ENCODE results near the gene PCGF3. TPM values are rescaled to one million over a fixed set of nuclear protein-coding genes. Genes with fewer than 3 reads are reported as not detected.
"Not testable (repeated sequence)": the region's sequence is repeated elsewhere in the genome, so short reads cannot be mapped to it uniquely, and the experiment has no call there.

PCGF3 gene
- total and polyA plus RNA-seq, 12 donors, result 17.5 to 50.8 (median 21.9) TPM

DNA sequence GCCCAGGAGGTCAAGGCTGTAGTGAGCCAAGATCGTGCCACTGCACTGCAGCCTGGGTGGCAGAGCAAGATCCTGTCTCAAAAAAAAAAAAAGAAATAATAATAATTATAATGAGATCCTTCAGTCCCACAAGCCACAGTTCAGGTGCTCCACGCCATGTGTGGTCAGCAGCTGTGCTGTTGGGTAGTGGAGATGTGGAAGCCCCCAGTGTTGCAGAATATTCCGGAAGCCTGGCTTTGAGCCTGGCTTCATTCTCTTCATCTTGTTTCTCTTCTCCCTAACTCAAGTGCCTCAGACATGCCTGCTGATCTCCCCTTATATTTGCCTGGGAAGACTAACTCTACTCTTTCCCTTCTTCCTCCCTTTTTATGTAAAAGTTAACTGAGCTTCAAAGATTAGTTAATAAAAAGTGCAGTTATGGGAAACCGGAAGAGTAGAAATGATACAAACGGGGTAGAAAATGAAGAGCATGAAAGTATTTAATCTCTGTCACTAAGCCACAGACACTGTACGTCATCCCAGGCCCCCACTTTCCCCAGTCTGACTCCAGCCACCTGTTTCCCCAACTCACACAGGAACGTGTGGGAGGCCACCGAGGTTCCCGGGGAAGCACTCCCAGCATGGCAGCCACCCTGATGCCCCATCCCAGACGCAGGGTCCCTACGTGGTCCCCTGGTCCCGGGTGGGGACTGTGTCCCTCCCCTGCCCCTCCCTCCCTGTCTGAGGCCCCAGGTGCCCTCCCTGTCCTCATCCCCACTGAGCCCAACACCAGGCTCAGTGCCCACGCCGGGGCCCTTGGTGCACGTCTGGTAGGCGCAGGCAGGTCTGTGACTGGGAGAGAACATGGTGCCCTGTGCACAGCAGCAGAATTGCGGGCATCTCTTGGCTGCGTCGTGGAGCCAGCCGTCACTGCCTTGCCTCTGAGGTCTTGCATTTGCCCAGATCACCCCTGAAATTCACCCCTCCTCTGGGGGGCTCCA lies 24.0 kb downstream of the PCGF3 start:
- peaks cover 0 to 51% (median 22%) of the 10 kb centered on the region in 9 donors for H3K36me3 ChIP-seq
- H3K4me3 ChIP-seq, result no peak overlapping the region
- TF ChIP-seq CTCF (IDR thresholded peaks at IDR 0.05), result no peak
- no peaks in the 10 kb centered on the region for H3K9me3 ChIP-seq
- ATAC-seq, result peak in 1 of 8 donors; percentile 6
- H3K27ac ChIP-seq, result no peak overlapping the region
- intact Hi-C loops (cut with DNase I), result no loop called here
- H3K27me3 ChIP-seq, result no peaks in the 10 kb centered on the region
- no peak for DNase-seq
- peaks cover 0 to 23% (median 13%) of the 10 kb centered on the region in 9 donors for H3K4me1 ChIP-seq
- 90 to 92% methylated on average over 20 of the region's 20 CpGs for WGBS, 2 donors

- ATAC-seq, result no peak
- no peak for TF ChIP-seq CTCF (IDR thresholded peaks at IDR 0.05)
- intact Hi-C loops (cut with DNase I), result no loop called here
- no peak overlapping the region for H3K4me3 ChIP-seq
- no peak for DNase-seq
- WGBS, 2 donors, result 96 to 98% methylated on average over 27 of the region's 27 CpGs
- no peaks in the 10 kb centered on the region for H3K9me3 ChIP-seq
- no peak overlapping the region for H3K27ac ChIP-seq
- H3K36me3 ChIP-seq, result peaks cover 0 to 59% (median 30%) of the 10 kb centered on the region in 9 donors
- H3K27me3 ChIP-seq, result no peaks in the 10 kb centered on the region
- peaks cover 0 to 23% (median 13%) of the 10 kb centered on the region in 9 donors for H3K4me1 ChIP-seq
Observed at GRCh38 chr4:730511-730910, 24.9 kb downstream of the PCGF3 start.

DNA sequence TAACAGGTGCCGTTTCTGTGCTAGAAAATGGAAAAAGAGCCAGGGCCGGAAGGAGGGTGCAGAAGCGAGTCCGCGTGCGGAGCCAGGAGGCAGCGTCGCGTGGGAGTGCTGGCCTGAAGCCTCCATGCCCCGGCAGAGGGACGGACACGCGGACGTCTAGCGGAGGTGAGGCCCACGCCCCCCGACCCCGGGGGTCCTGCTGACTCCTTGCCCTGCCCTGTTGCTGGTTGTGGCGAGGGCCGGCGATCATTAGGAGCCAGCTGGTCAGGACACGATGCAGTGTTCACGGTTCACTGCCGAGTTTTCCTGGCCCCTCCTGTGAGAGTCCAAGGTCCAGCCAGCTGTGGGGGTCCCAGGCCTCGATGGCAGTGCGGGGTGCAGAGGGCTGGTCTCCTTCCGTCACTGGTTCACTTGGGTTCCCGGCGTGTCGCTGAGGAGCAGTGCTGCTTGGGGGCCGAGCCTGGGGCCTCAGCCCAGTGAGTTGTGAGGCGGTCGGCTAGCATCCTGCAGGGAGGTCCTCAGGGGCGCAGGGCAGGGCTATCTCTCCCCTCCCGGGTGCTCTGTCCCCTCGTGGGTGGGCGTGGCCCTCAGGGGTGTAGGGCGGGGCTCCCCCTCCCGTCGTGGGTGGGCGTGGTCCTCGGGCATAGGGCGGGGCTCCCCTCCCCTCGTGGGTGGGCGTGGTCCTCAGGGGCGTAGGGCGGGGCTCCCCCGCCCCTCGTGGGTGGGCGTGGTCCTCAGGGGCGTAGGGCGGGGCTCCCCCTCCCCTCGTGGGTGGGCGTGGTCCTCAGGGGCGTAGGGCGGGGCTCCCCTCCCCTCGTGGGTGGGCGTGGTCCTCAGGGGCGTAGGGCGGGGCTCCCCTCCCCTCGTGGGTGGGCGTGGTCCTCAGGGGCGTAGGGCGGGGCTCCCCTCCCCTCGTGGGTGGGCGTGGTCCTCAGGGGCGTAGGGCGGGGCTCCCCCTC lies 25.6 kb downstream of the PCGF3 start:
- H3K27me3 ChIP-seq; H3K4me3 ChIP-seq; ATAC-seq; DNase-seq; H3K9me3 ChIP-seq; H3K27ac ChIP-seq; intact Hi-C loops (cut with DNase I): not testable (repeated sequence)
- 96% methylated on average over 40 to 43 of the region's 68 CpGs for WGBS, 2 donors
- peaks cover 0 to 16% (median 8%) of the 10 kb centered on the region in 9 donors for H3K4me1 ChIP-seq
- peaks cover 0 to 67% (median 36%) of the 10 kb centered on the region in 9 donors for H3K36me3 ChIP-seq

DNA sequence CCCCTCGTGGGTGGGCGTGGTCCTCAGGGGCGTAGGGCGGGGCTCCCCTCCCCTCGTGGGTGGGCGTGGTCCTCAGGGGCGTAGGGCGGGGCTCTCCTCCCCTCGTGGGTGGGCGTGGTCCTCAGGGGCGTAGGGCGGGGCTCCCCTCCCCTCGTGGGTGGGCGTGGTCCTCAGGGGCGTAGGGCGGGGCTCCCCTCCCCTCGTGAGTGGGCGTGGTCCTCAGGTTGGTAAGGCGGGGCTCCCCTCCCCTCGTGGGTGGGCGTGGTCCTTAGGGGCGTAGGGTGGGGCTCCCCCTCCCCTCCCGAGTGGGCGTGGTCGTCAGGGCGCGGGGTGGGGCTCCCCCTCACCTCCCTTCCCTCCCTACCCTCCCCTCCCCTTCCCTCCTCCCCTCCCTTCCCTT lies 26.3 kb downstream of the PCGF3 start:
- ATAC-seq; H3K27ac ChIP-seq; DNase-seq; intact Hi-C loops (cut with DNase I); H3K4me3 ChIP-seq; H3K4me1 ChIP-seq; H3K27me3 ChIP-seq; H3K9me3 ChIP-seq: not testable (repeated sequence)
- WGBS, 2 donors, result 81 to 82% methylated on average over 8 to 26 of the region's 27 CpGs
- peaks cover 0 to 71% (median 37%) of the 10 kb centered on the region in 9 donors for H3K36me3 ChIP-seq

DNA sequence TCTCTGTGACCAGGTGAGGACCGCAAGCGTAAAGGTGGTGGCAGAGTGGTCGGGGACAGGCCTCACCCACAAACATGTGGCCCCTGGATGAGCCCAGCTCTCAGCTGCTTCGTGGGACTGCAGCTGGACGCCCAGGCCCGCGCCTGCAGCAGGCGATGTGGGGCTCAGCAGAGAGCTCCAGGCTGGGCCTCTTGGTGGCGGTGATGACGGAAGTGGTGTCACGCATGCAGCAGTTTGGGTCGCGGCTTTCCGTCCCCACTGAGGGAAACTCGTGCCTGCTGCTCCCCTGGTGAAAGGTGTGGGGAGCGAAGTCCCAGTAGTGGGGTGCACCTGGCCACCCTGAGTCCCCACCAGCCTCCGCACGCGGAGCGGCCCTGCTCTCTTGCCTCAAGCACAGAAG lies 26.9 kb downstream of the PCGF3 start:
- Histone ChIP-seq H3K9me3 (no peaks in the 10 kb centered on the region), H3K4me1 (peaks cover 0 to 5% (median 0%) of the 10 kb centered on the region in 9 donors), H3K27ac (no peak overlapping the region), H3K36me3 (peaks cover 0 to 77% (median 38%) of the 10 kb centered on the region in 9 donors), H3K27me3 (no peaks in the 10 kb centered on the region), H3K4me3 (no peak overlapping the region)
- ATAC-seq (peak in 2 of 8 donors; percentile 9 to 36), DNase-seq (no peak)
- intact Hi-C loops (cut with DNase I), result no loop called here
- 94 to 95% methylated on average over 20 of the region's 20 CpGs for WGBS, 2 donors
- no peak for TF ChIP-seq CTCF (IDR thresholded peaks at IDR 0.05)
